ENCODE data around the gene ERBB4. TPM values are rescaled to one million over a fixed set of nuclear protein-coding genes. Genes with fewer than 3 reads are reported as not detected.

ERBB4 gene
- total RNA-seq, 1 donor from 2014 or later = 10.2 TPM

- DNase-seq (ENCODE audit: low read depth, low spot score) = no peak
- Mint-ChIP-seq H3K27me3 (ENCODE audit: low read depth) (no peaks in the 10 kb centered on the region), H3K4me1 (peaks cover 21% of the 10 kb centered on the region), H3K27ac (ENCODE audit: unreplicated experiment) (no peak overlapping the region), H3K4me3 (no peak overlapping the region), H3K36me3 (ENCODE audit: low read depth) (no peaks in the 10 kb centered on the region), H3K9me3 (peaks cover 3% of the 10 kb centered on the region)
- TF ChIP-seq CTCF (conservative IDR thresholded peaks at IDR 0.05) = no peak
These were observed 1083.9 kb downstream of the ERBB4 start for GRCh38 chr2:211454679-211455078.

- H3K4me3 Mint-ChIP-seq = no peak overlapping the region
- peaks cover 21% of the 10 kb centered on the region for H3K4me1 Mint-ChIP-seq
- H3K27ac Mint-ChIP-seq (ENCODE audit: unreplicated experiment) = no peak overlapping the region
- H3K9me3 Mint-ChIP-seq = peaks cover under 1% of the 10 kb centered on the region
- DNase-seq (ENCODE audit: low read depth, low spot score) = no peak
- no peak for TF ChIP-seq CTCF (conservative IDR thresholded peaks at IDR 0.05)
- no peaks in the 10 kb centered on the region for H3K36me3 Mint-ChIP-seq (ENCODE audit: low read depth)
- H3K27me3 Mint-ChIP-seq (ENCODE audit: low read depth) = no peaks in the 10 kb centered on the region
These were observed 1085.2 kb downstream of the ERBB4 start for GRCh38 chr2:211453311-211453887.

GRCh38 chr2:211451642-211452041, 1087.0 kb downstream of the ERBB4 start:
- Mint-ChIP-seq H3K9me3 (no peaks in the 10 kb centered on the region), H3K27me3 (ENCODE audit: low read depth) (no peaks in the 10 kb centered on the region), H3K27ac (ENCODE audit: unreplicated experiment) (no peak overlapping the region), H3K4me1 (peaks cover 21% of the 10 kb centered on the region), H3K36me3 (ENCODE audit: low read depth) (no peaks in the 10 kb centered on the region), H3K4me3 (no peak overlapping the region)
- no peak for DNase-seq (ENCODE audit: low read depth, low spot score)
- no peak for TF ChIP-seq CTCF (conservative IDR thresholded peaks at IDR 0.05)

- H3K9me3 Mint-ChIP-seq = no peaks in the 10 kb centered on the region
- H3K4me3 Mint-ChIP-seq = no peak overlapping the region
- H3K27me3 Mint-ChIP-seq (ENCODE audit: low read depth) = no peaks in the 10 kb centered on the region
- no peak overlapping the region for H3K27ac Mint-ChIP-seq (ENCODE audit: unreplicated experiment)
- peaks cover 11% of the 10 kb centered on the region for H3K4me1 Mint-ChIP-seq
- peak; percentile 17 for TF ChIP-seq CTCF (conservative IDR thresholded peaks at IDR 0.05)
- H3K36me3 Mint-ChIP-seq (ENCODE audit: low read depth) = no peaks in the 10 kb centered on the region
- DNase-seq (ENCODE audit: low read depth, low spot score) = no peak
These were observed 1088.8 kb downstream of the ERBB4 start for GRCh38 chr2:211449819-211450218.

GRCh38 chr2:211447548-211447947, 1091.1 kb downstream of the ERBB4 start:
- H3K4me1 Mint-ChIP-seq = peaks cover 5% of the 10 kb centered on the region
- H3K9me3 Mint-ChIP-seq = no peaks in the 10 kb centered on the region
- no peak for DNase-seq (ENCODE audit: low read depth, low spot score)
- H3K36me3 Mint-ChIP-seq (ENCODE audit: low read depth) = no peaks in the 10 kb centered on the region
- no peak overlapping the region for H3K27ac Mint-ChIP-seq (ENCODE audit: unreplicated experiment)
- TF ChIP-seq CTCF (conservative IDR thresholded peaks at IDR 0.05) = no peak
- no peaks in the 10 kb centered on the region for H3K27me3 Mint-ChIP-seq (ENCODE audit: low read depth)
- no peak overlapping the region for H3K4me3 Mint-ChIP-seq
